NT2/D1 (cell line): ENCODE measurements around the gene SERAC1.

Experiments
- SUZ12 ChIP-seq: IDR thresholded peaks from 2 replicates; pipeline ENCODE4 v1.6.1; 2011; ENCODE audit not compliant: insufficient read length, insufficient read depth; ENCODE audit errors: extremely low read depth
- YY1 ChIP-seq: IDR thresholded peaks from 2 replicates; pipeline ENCODE4 v1.6.1; 2011; ENCODE audit not compliant: insufficient read length, insufficient read depth
- ZNF274 ChIP-seq: IDR thresholded peaks from 2 replicates; pipeline ENCODE4 v1.6.1; 2011; ENCODE audit warnings: mild to moderate bottlenecking, low read depth, low read length

- TF ChIP-seq ZNF274 (no peak), SUZ12 (no peak), YY1 (no peak)
Observed at GRCh38 chr6:158067436-158068015, 100.5 kb downstream of the SERAC1 start.
